Measurements from ENCODE around the gene SNX14.

The SNX14 gene

GRCh38 chr6:85496009-85496579, 97.6 kb downstream of the SNX14 start:
- no peak for FAIRE-seq

GRCh38 chr6:85494547-85495536, 98.8 kb downstream of the SNX14 start:
- FAIRE-seq, result no peak

- no peak for FAIRE-seq
Observed at GRCh38 chr6:85493389-85493788, 100.3 kb downstream of the SNX14 start.

- FAIRE-seq, result no peak
Observed at GRCh38 chr6:85490516-85491248, 103.0 kb downstream of the SNX14 start.

- no peak for FAIRE-seq
Observed at GRCh38 chr6:85484948-85485347, 108.7 kb downstream of the SNX14 start.

- FAIRE-seq, result no peak
Observed at GRCh38 chr6:85483846-85484245, 109.8 kb downstream of the SNX14 start.

- FAIRE-seq, result no peak
Observed at GRCh38 chr6:85482905-85483700, 110.6 kb downstream of the SNX14 start.

- FAIRE-seq, result no peak
Observed at GRCh38 chr6:85482206-85482904, 111.3 kb downstream of the SNX14 start.

- FAIRE-seq, result no peak
Observed at GRCh38 chr6:85479208-85479607, 114.5 kb downstream of the SNX14 start.

- no peak for FAIRE-seq
Observed at GRCh38 chr6:85476532-85476931, 117.1 kb downstream of the SNX14 start.

GRCh38 chr6:85473748-85474147, 119.9 kb downstream of the SNX14 start:
- no peak for FAIRE-seq

- FAIRE-seq, result no peak
Observed at GRCh38 chr6:85472744-85473143, 120.9 kb downstream of the SNX14 start.

- FAIRE-seq, result no peak
Observed at GRCh38 chr6:85470023-85470410, 123.6 kb downstream of the SNX14 start.

GRCh38 chr6:85469276-85470022, 124.2 kb downstream of the SNX14 start:
- FAIRE-seq, result no peak

GRCh38 chr6:85468326-85468725, 125.3 kb downstream of the SNX14 start:
- FAIRE-seq, result no peak

GRCh38 chr6:85465762-85466161, 127.9 kb downstream of the SNX14 start:
- no peak for FAIRE-seq

GRCh38 chr6:85464722-85465150, 128.9 kb downstream of the SNX14 start:
- FAIRE-seq, result no peak

- no peak for FAIRE-seq
Observed at GRCh38 chr6:85464260-85464644, 129.4 kb downstream of the SNX14 start.

- no peak for FAIRE-seq
Observed at GRCh38 chr6:85463621-85464259, 129.9 kb downstream of the SNX14 start.

- FAIRE-seq, result no peak
Observed at GRCh38 chr6:85462673-85463072, 131.0 kb downstream of the SNX14 start.

GRCh38 chr6:85461798-85462170, 131.9 kb downstream of the SNX14 start:
- FAIRE-seq, result no peak

Measured in A204.1 (cell line).